ENCODE data around the gene NEK1. TPM values are rescaled to one million over a fixed set of nuclear protein-coding genes. Genes with fewer than 3 reads are reported as not detected.

NEK1 gene
- total and polyA plus RNA-seq, 7 experiments from 2014 or later: 7.8 to 21.0 (median 13.9) TPM

GRCh38 chr4:169416461-169416860 lies 195.9 kb downstream of the NEK1 start:
- Histone ChIP-seq H3K9me3 (ENCODE audit: control insufficient read depth in 2 of 3, low read length in 3 of 3) (no peaks in the 10 kb centered on the region), H3K27ac (ENCODE audit: low read depth, low read length) (no peak overlapping the region), H3K27me3 (ENCODE audit: control insufficient read depth in 2 of 2, insufficient read depth in 2 of 2, low read length in 2 of 2) (no peaks in the 10 kb centered on the region), H3K4me1 (ENCODE audit: control insufficient read depth in 2 of 2, insufficient read depth in 2 of 2, low read length in 2 of 2) (peaks cover 0 to 14% of the 10 kb centered on the region in 2 donors), H3K4me3 (ENCODE audit: low read length) (no peak overlapping the region), H3K36me3 (ENCODE audit: control insufficient read depth in 2 of 3, insufficient read depth in 3 of 3, low read length in 3 of 3) (no peaks in the 10 kb centered on the region)
- intact Hi-C loops (cut with micrococcal nuclease): no loop called here
- H3K9me3 Mint-ChIP-seq: peaks cover 0 to under 1% (median 0%) of the 10 kb centered on the region in 11 donors
- DNase-seq (no peak), ATAC-seq (no peak)
- H3K4me3 Mint-ChIP-seq: no peak overlapping the region
- POLR2A ChIA-PET: no interaction called here
- H3K27me3 Mint-ChIP-seq: no peaks in the 10 kb centered on the region
- H3K4me1 Mint-ChIP-seq: peaks cover 2 to 31% (median 13%) of the 10 kb centered on the region in 7 donors
- H3K36me3 Mint-ChIP-seq: peaks cover 0 to 34% (median 17%) of the 10 kb centered on the region in 5 donors
- CTCF ChIA-PET: no interaction called here
- H3K27ac Mint-ChIP-seq: no peak overlapping the region

GRCh38 chr4:169414913-169415312 lies 197.5 kb downstream of the NEK1 start:
- Histone ChIP-seq H3K4me3 (ENCODE audit: low read length) (no peak overlapping the region), H3K27me3 (ENCODE audit: control insufficient read depth in 2 of 2, insufficient read depth in 2 of 2, low read length in 2 of 2) (no peaks in the 10 kb centered on the region), H3K4me1 (ENCODE audit: control insufficient read depth in 2 of 2, insufficient read depth in 2 of 2, low read length in 2 of 2) (peaks cover 10 to 28% of the 10 kb centered on the region in 2 donors), H3K27ac (ENCODE audit: low read depth, low read length) (no peak overlapping the region), H3K36me3 (ENCODE audit: control insufficient read depth in 2 of 3, insufficient read depth in 3 of 3, low read length in 3 of 3) (no peaks in the 10 kb centered on the region), H3K9me3 (ENCODE audit: control insufficient read depth in 2 of 3, low read length in 3 of 3) (no peaks in the 10 kb centered on the region)
- intact Hi-C loops (cut with micrococcal nuclease): loop anchor here in 1 of 2 donors (5.0 kb wide), 1 partner anchor 403 kb away; the partner anchor contains the start of gene CBR4
- Mint-ChIP-seq H3K36me3 (peaks cover 0 to 23% (median 6%) of the 10 kb centered on the region in 5 donors), H3K4me1 (peaks cover 10 to 46% (median 25%) of the 10 kb centered on the region in 7 donors), H3K4me3 (no peak overlapping the region), H3K27ac (peak overlapping the region in 1 of 9 donors; percentile 6), H3K27me3 (no peaks in the 10 kb centered on the region), H3K9me3 (no peaks in the 10 kb centered on the region)
- no peak for DNase-seq
- ChIA-PET CTCF (no interaction called here), POLR2A (no interaction called here)
- ATAC-seq: no peak

GRCh38 chr4:169412046-169412445 lies 200.3 kb downstream of the NEK1 start:
- H3K27me3 ChIP-seq (ENCODE audit: control insufficient read depth in 2 of 2, insufficient read depth in 2 of 2, low read length in 2 of 2): no peaks in the 10 kb centered on the region
- no peaks in the 10 kb centered on the region for H3K9me3 ChIP-seq (ENCODE audit: control insufficient read depth in 2 of 3, low read length in 3 of 3)
- H3K9me3 Mint-ChIP-seq: peaks cover 0 to 2% (median 0%) of the 10 kb centered on the region in 11 donors
- no peak overlapping the region for H3K4me3 Mint-ChIP-seq
- no peaks in the 10 kb centered on the region for H3K27me3 Mint-ChIP-seq
- no peak for DNase-seq
- no peak overlapping the region for H3K27ac ChIP-seq (ENCODE audit: low read depth, low read length)
- H3K4me3 ChIP-seq (ENCODE audit: low read length): no peak overlapping the region
- H3K4me1 ChIP-seq (ENCODE audit: control insufficient read depth in 2 of 2, insufficient read depth in 2 of 2, low read length in 2 of 2): peaks cover 10 to 28% of the 10 kb centered on the region in 2 donors
- no peak for ATAC-seq
- intact Hi-C loops (cut with micrococcal nuclease): loop anchor here in 1 of 2 donors (5.0 kb wide), 1 partner anchor 400 kb away; the partner anchor contains the start of gene CBR4
- ChIA-PET POLR2A (no interaction called here), CTCF (no interaction called here)
- peaks cover 0 to 13% (median 2%) of the 10 kb centered on the region in 5 donors for H3K36me3 Mint-ChIP-seq
- H3K36me3 ChIP-seq (ENCODE audit: control insufficient read depth in 2 of 3, insufficient read depth in 3 of 3, low read length in 3 of 3): no peaks in the 10 kb centered on the region
- H3K27ac Mint-ChIP-seq: peak overlapping the region in 8 of 9 donors; percentile 29 to 82 (median 60)
- peaks cover 10 to 45% (median 32%) of the 10 kb centered on the region in 7 donors for H3K4me1 Mint-ChIP-seq

- Histone ChIP-seq H3K9me3 (ENCODE audit: control insufficient read depth in 2 of 3, low read length in 3 of 3) (no peaks in the 10 kb centered on the region), H3K4me1 (ENCODE audit: control insufficient read depth in 2 of 2, insufficient read depth in 2 of 2, low read length in 2 of 2) (peaks cover 10 to 28% of the 10 kb centered on the region in 2 donors), H3K4me3 (ENCODE audit: low read length) (no peak overlapping the region), H3K36me3 (ENCODE audit: control insufficient read depth in 2 of 3, insufficient read depth in 3 of 3, low read length in 3 of 3) (no peaks in the 10 kb centered on the region), H3K27ac (ENCODE audit: low read depth, low read length) (peak overlapping the region; percentile 18), H3K27me3 (ENCODE audit: control insufficient read depth in 2 of 2, insufficient read depth in 2 of 2, low read length in 2 of 2) (no peaks in the 10 kb centered on the region)
- intact Hi-C loops (cut with micrococcal nuclease): loop anchor here (2.0 to 5.0 kb wide), 3 partner anchors 76 to 400 kb away; partner anchors contain the start of gene CBR4 (in 2 of the 2)
- ATAC-seq (peak; percentile 96), DNase-seq (peak; percentile 8 to 79 (median 65))
- peak overlapping the region; percentile 1 to 93 (median 66) for H3K27ac Mint-ChIP-seq
- peaks cover 0 to 10% (median 0%) of the 10 kb centered on the region in 5 donors for H3K36me3 Mint-ChIP-seq
- H3K4me3 Mint-ChIP-seq: peak overlapping the region in 9 of 10 donors; percentile 13 to 73 (median 59)
- H3K27me3 Mint-ChIP-seq: no peaks in the 10 kb centered on the region
- peaks cover 10 to 45% (median 32%) of the 10 kb centered on the region in 7 donors for H3K4me1 Mint-ChIP-seq
- POLR2A ChIA-PET: interaction anchor here (1.0 kb wide), 1 partner anchor 401 kb away, joined by 6 read pairs; the partner anchor contains the start of gene CBR4
- H3K9me3 Mint-ChIP-seq: peaks cover 0 to 2% (median 0%) of the 10 kb centered on the region in 11 donors
- CTCF ChIA-PET: interaction anchor here (0.7 kb wide), 1 partner anchor 1225 kb away, joined by 3 read pairs; no protein-coding TSS in a partner anchor
Measured at GRCh38 chr4:169410839-169411770, 201.3 kb downstream of the NEK1 start.

- Histone ChIP-seq H3K9me3 (ENCODE audit: control insufficient read depth in 2 of 3, low read length in 3 of 3) (no peaks in the 10 kb centered on the region), H3K4me1 (ENCODE audit: control insufficient read depth in 2 of 2, insufficient read depth in 2 of 2, low read length in 2 of 2) (peaks cover 10 to 23% of the 10 kb centered on the region in 2 donors), H3K36me3 (ENCODE audit: control insufficient read depth in 2 of 3, insufficient read depth in 3 of 3, low read length in 3 of 3) (no peaks in the 10 kb centered on the region), H3K27me3 (ENCODE audit: control insufficient read depth in 2 of 2, insufficient read depth in 2 of 2, low read length in 2 of 2) (no peaks in the 10 kb centered on the region), H3K27ac (ENCODE audit: low read depth, low read length) (no peak overlapping the region), H3K4me3 (ENCODE audit: low read length) (no peak overlapping the region)
- peak overlapping the region in 3 of 9 donors; percentile 22 to 40 (median 23) for H3K27ac Mint-ChIP-seq
- ChIA-PET POLR2A (no interaction called here), CTCF (no interaction called here)
- no peak for DNase-seq
- peaks cover 10 to 36% (median 27%) of the 10 kb centered on the region in 7 donors for H3K4me1 Mint-ChIP-seq
- intact Hi-C loops (cut with micrococcal nuclease): no loop called here
- H3K4me3 Mint-ChIP-seq: no peak overlapping the region
- no peaks in the 10 kb centered on the region for H3K27me3 Mint-ChIP-seq
- peaks cover 0 to 2% (median 0%) of the 10 kb centered on the region in 11 donors for H3K9me3 Mint-ChIP-seq
- peaks cover 0 to 14% (median 9%) of the 10 kb centered on the region in 5 donors for H3K36me3 Mint-ChIP-seq
- ATAC-seq: no peak
Measured at GRCh38 chr4:169407217-169407845, 205.1 kb downstream of the NEK1 start.

GRCh38 chr4:169404960-169405359 lies 207.4 kb downstream of the NEK1 start:
- ATAC-seq: no peak

More at GRCh38 chr4:169404960-169405359, 207.4 kb downstream of the NEK1 start:
- Histone ChIP-seq H3K36me3 (ENCODE audit: control insufficient read depth in 2 of 3, insufficient read depth in 3 of 3, low read length in 3 of 3) (peaks cover 0 to 4% (median 0%) of the 10 kb centered on the region in 3 experiments), H3K27me3 (ENCODE audit: control insufficient read depth in 2 of 2, insufficient read depth in 2 of 2, low read length in 2 of 2) (no peaks in the 10 kb centered on the region), H3K9me3 (ENCODE audit: control insufficient read depth in 2 of 3, low read length in 3 of 3) (no peaks in the 10 kb centered on the region), H3K4me3 (ENCODE audit: low read length) (no peak overlapping the region), H3K4me1 (ENCODE audit: control insufficient read depth in 2 of 2, insufficient read depth in 2 of 2, low read length in 2 of 2) (no peaks in the 10 kb centered on the region), H3K27ac (ENCODE audit: low read depth, low read length) (no peak overlapping the region)
- Mint-ChIP-seq H3K27me3 (no peaks in the 10 kb centered on the region), H3K27ac (no peak overlapping the region), H3K9me3 (peaks cover 0 to 2% (median 0%) of the 10 kb centered on the region in 11 donors), H3K36me3 (peaks cover 0 to 28% (median 18%) of the 10 kb centered on the region in 5 donors), H3K4me1 (peaks cover 0 to 15% (median 8%) of the 10 kb centered on the region in 7 donors), H3K4me3 (no peak overlapping the region)
- POLR2A ChIA-PET: interaction anchor here (0.6 kb wide), 1 partner anchor 393 kb away, joined by 3 read pairs; no protein-coding TSS in a partner anchor
- CTCF ChIA-PET: interaction anchor here (0.5 kb wide), 1 partner anchor 55 kb away, joined by 3 read pairs; no protein-coding TSS in a partner anchor
- no peak for DNase-seq
- intact Hi-C loops (cut with micrococcal nuclease): no loop called here

Data from naive thymus-derived CD4-positive, alpha-beta T cell (primary cell).